ENCODE measurements around the gene TRIM29. TPM values are rescaled to one million over a fixed set of nuclear protein-coding genes. Genes with fewer than 3 reads are reported as not detected.
A peak's percentile ranks its signal among the peaks of the same experiment; 100 is the strongest.

TRIM29 gene
- total and polyA plus RNA-seq, 2 donors (not counting 1 experiment from before 2014, with no cell fraction given), result not detected

DNA sequence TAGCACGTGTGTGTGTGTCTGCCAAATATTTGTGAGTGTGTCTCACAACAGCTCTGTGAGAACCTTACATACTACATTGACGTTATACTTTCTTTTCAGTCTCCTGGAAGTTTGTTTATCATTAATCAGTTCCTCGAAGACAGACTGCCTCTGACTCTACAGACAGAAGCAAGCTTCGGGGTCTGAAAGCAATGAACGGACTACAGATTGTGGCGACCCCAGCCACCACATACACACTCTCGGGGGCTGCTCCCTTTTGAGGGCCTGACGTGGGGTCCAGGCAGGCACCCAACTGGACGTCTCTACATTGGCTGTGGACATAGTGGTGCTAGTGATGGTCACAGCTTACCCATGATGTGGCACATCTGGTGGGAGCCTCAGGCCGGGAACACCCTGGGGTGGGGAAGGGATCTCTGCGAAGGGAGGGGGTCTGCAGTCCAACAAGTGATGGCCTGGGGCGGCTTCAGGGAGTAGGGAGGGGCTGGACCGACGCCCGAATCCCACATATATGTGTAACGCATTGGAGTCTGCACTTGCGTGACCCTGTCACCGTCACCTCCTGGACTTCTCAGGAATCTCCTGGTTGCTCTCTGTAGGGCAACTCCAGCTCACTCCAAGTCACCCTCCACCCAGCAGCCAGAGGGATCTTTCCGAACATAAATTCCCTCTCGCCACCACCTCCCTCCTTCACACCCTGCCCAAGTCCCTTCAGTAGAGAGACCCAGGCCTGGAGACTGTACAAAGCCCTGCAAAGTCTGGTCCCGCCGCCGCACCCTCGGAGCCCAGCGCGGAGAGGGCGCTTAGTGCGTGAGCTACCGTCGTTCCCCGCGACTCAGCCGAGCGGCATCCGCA is 30.4 kb upstream of the TRIM29 start:
- H3K4me2 ChIP-seq (ENCODE audit: extremely low read depth, insufficient read depth, low read length), result peak overlapping the region; percentile 87
- H3K79me2 ChIP-seq (ENCODE audit: control insufficient read depth, insufficient read depth, low read length), result no peaks in the 10 kb centered on the region
- H3K36me3 ChIP-seq (ENCODE audit: control insufficient read depth, insufficient read depth, low read length), result no peaks in the 10 kb centered on the region
- peak overlapping the region; percentile 52 to 53 (median 52) for H3K4me3 ChIP-seq (replicated peaks in 1 of 4; ENCODE audit: control extremely low read depth in 1 of 4, insufficient read depth in 1 of 4, low read depth in 3 of 4, low read length in 4 of 4)
- peak in 1 of 2 donors; percentile 32 for DNase-seq (ENCODE audit: low read depth in 2 of 2)
- H3K9ac ChIP-seq (ENCODE audit: insufficient read depth, low read length), result peak overlapping the region; percentile 9
- peaks cover 2% of the 10 kb centered on the region for H3K4me1 ChIP-seq (ENCODE audit: control insufficient read depth, extremely low read depth, insufficient read depth, low read length)
- no peak overlapping the region for H3K27ac ChIP-seq (ENCODE audit: insufficient read depth, low read length)
- H3K9me3 ChIP-seq (ENCODE audit: control insufficient read depth, insufficient read depth, low read depth, low read length), result no peaks in the 10 kb centered on the region
- peak overlapping the region; percentile 30 for H2AFZ ChIP-seq (ENCODE audit: low read length)
- H4K20me1 ChIP-seq (ENCODE audit: control insufficient read depth, extremely low read depth, insufficient read depth, low read length), result no peaks in the 10 kb centered on the region
- peaks cover 38% of the 10 kb centered on the region for H3K27me3 ChIP-seq (ENCODE audit: control insufficient read depth, insufficient read depth, low read length)
- TF ChIP-seq EZH2 (IDR thresholded peaks at IDR 0.05; ENCODE audit: low read length, missing control alignments), result no peak
- TF ChIP-seq, protein P1, sequence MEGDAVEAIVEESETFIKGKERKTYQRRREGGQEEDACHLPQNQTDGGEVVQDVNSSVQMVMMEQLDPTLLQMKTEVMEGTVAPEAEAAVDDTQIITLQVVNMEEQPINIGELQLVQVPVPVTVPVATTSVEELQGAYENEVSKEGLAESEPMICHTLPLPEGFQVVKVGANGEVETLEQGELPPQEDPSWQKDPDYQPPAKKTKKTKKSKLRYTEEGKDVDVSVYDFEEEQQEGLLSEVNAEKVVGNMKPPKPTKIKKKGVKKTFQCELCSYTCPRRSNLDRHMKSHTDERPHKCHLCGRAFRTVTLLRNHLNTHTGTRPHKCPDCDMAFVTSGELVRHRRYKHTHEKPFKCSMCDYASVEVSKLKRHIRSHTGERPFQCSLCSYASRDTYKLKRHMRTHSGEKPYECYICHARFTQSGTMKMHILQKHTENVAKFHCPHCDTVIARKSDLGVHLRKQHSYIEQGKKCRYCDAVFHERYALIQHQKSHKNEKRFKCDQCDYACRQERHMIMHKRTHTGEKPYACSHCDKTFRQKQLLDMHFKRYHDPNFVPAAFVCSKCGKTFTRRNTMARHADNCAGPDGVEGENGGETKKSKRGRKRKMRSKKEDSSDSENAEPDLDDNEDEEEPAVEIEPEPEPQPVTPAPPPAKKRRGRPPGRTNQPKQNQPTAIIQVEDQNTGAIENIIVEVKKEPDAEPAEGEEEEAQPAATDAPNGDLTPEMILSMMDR (conservative IDR thresholded peaks at IDR 0.05 in 1 of 2, IDR thresholded peaks at IDR 0.05 in 1 of 2; ENCODE audit: low read depth in 1 of 2, low read length in 2 of 2), result no peak

DNA sequence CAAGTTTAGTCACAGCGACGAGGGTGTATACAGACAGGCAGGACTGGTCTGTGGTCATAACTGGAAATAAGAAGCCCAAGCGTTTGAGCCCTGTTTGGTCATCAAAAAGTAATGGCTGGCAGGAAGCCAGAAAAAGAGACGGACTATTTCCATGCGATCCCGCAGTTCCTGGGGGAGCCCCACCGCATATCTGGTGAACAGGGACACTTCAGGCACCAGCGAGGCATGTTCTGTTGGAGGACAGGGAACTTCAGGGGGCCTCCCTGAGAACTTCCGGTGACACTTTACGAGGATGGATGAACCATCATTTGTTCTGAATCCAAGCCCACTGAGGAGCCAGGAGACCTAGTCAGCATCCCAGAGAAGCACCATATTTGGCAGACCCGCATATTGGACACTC is 29.7 kb upstream of the TRIM29 start:
- H3K27me3 ChIP-seq (ENCODE audit: control insufficient read depth, insufficient read depth, low read length), result peaks cover 37% of the 10 kb centered on the region

DNA sequence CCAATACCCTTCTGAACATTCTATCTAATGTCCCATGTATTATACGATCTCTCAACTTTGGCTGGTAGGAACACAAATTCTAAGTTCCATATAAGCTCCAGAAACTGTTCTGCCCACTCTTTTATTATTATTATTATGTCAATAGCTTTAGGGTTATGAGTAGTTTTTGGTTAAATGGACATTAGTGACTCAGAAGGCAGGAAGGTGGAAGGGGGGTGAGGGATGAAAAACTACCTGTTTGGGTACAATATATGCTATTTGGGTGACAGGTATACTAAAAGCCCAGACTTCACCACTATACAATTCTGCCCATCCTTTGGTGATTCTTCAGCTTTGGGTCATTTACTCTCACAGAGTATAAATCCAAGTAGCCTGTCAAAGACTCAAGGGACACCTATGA is 22.5 kb upstream of the TRIM29 start:
- H3K4me1 ChIP-seq (ENCODE audit: control insufficient read depth, extremely low read depth, insufficient read depth, low read length), result no peaks in the 10 kb centered on the region
- H3K9me3 ChIP-seq (ENCODE audit: control insufficient read depth, insufficient read depth, low read depth, low read length), result no peaks in the 10 kb centered on the region
- H3K27me3 ChIP-seq (ENCODE audit: control insufficient read depth, insufficient read depth, low read length), result peaks cover 3% of the 10 kb centered on the region
- no peak overlapping the region for H3K4me2 ChIP-seq (ENCODE audit: extremely low read depth, insufficient read depth, low read length)
- H2AFZ ChIP-seq (ENCODE audit: low read length), result no peak overlapping the region
- no peak overlapping the region for H3K4me3 ChIP-seq (replicated peaks in 1 of 4; ENCODE audit: control extremely low read depth in 1 of 4, insufficient read depth in 1 of 4, low read depth in 3 of 4, low read length in 4 of 4)
- H3K36me3 ChIP-seq (ENCODE audit: control insufficient read depth, insufficient read depth, low read length), result no peaks in the 10 kb centered on the region
- no peak overlapping the region for H3K27ac ChIP-seq (ENCODE audit: insufficient read depth, low read length)
- H3K9ac ChIP-seq (ENCODE audit: insufficient read depth, low read length), result no peak overlapping the region
- H3K79me2 ChIP-seq (ENCODE audit: control insufficient read depth, insufficient read depth, low read length), result no peaks in the 10 kb centered on the region
- H4K20me1 ChIP-seq (ENCODE audit: control insufficient read depth, extremely low read depth, insufficient read depth, low read length), result no peaks in the 10 kb centered on the region
- DNase-seq (ENCODE audit: low read depth in 2 of 2), result no peak
- TF ChIP-seq EZH2 (IDR thresholded peaks at IDR 0.05; ENCODE audit: low read length, missing control alignments), result no peak
- TF ChIP-seq, protein P1 (conservative IDR thresholded peaks at IDR 0.05 in 1 of 2, IDR thresholded peaks at IDR 0.05 in 1 of 2; ENCODE audit: low read depth in 1 of 2, low read length in 2 of 2), result no peak

More for the DNA sequence above, 29.7 kb upstream of the TRIM29 start:
- no peak for TF ChIP-seq EZH2 (IDR thresholded peaks at IDR 0.05; ENCODE audit: low read length, missing control alignments)
- Histone ChIP-seq H3K9ac (ENCODE audit: insufficient read depth, low read length) (no peak overlapping the region), H3K9me3 (ENCODE audit: control insufficient read depth, insufficient read depth, low read depth, low read length) (no peaks in the 10 kb centered on the region), H3K4me2 (ENCODE audit: extremely low read depth, insufficient read depth, low read length) (peak overlapping the region; percentile 51), H3K27ac (ENCODE audit: insufficient read depth, low read length) (no peak overlapping the region), H3K4me1 (ENCODE audit: control insufficient read depth, extremely low read depth, insufficient read depth, low read length) (peaks cover 2% of the 10 kb centered on the region), H3K4me3 (replicated peaks in 1 of 4; ENCODE audit: control extremely low read depth in 1 of 4, insufficient read depth in 1 of 4, low read depth in 3 of 4, low read length in 4 of 4) (no peak overlapping the region), H3K79me2 (ENCODE audit: control insufficient read depth, insufficient read depth, low read length) (no peaks in the 10 kb centered on the region), H3K36me3 (ENCODE audit: control insufficient read depth, insufficient read depth, low read length) (no peaks in the 10 kb centered on the region), H2AFZ (ENCODE audit: low read length) (no peak overlapping the region), H4K20me1 (ENCODE audit: control insufficient read depth, extremely low read depth, insufficient read depth, low read length) (no peaks in the 10 kb centered on the region)
- no peak for DNase-seq (ENCODE audit: low read depth in 2 of 2)
